GM12891 (cell line): ENCODE data around the gene ANKRD6.

Experiments used
- DNase-seq: peaks from one replicate; pipeline ENCODE4 v3.0.0; 2011; ENCODE audit warnings: low spot score; ENCODE audit not compliant: insufficient read length
- FAIRE-seq: peaks from 2 replicates; lab custom pipeline; 2011; peaks lifted over from hg19 to GRCh38; lab: Jason Lieb, UNC
- PAX5 ChIP-seq: IDR thresholded peaks from 2 replicates; pipeline ENCODE4 v1.6.1; 2011; ENCODE audit warnings: low read length, moderate library complexity, mild to moderate bottlenecking; ENCODE audit not compliant: insufficient read depth, severe bottlenecking
- POLR2A ChIP-seq: IDR thresholded peaks from 2 replicates; pipeline ENCODE4 v1.6.1; 2011; ENCODE audit warnings: low read depth, low read length, control low read depth
- POLR2AphosphoS5 ChIP-seq: IDR thresholded peaks from 2 replicates; pipeline ENCODE4 v1.6.1; 2011; ENCODE audit warnings: low read depth, low read length, control low read depth
- POU2F2 ChIP-seq: IDR thresholded peaks from 2 replicates; pipeline ENCODE4 v1.6.1; 2011; ENCODE audit warnings: low read depth, mild to moderate bottlenecking, control low read depth, low read length, moderate library complexity
- SPI1 ChIP-seq: IDR thresholded peaks from 2 replicates; pipeline ENCODE4 v1.6.1; 2011; ENCODE audit warnings: low read depth, low read length, control low read depth
- TAF1 ChIP-seq: IDR thresholded peaks from 2 replicates; pipeline ENCODE4 v1.6.1; 2011; ENCODE audit warnings: low read depth, low read length, control low read depth

ANKRD6 gene

DNA sequence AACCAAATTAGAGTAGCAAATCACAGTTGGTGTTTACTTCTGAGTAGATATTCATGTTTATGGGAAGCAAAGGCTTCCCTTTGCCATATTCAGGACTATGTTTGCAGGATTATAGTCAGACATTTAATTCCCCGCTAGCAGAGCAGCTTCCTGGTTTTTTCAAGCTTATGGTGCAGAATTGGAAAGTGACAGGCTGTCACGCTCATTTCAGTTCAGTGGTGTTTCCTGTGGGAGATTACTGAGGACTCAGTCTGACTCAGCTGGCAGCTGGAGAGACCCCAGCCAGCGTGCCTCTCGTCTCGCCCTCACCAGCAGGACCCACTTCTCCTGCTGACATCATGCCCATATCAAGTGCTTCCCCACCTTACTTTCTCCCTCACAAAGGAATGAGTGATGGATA lies 120.5 kb downstream of the ANKRD6 start:
- no peak for DNase-seq
- no peak for FAIRE-seq
- TF ChIP-seq POLR2AphosphoS5 = no peak
- no peak for TF ChIP-seq POU2F2
- TF ChIP-seq SPI1 = no peak
- no peak for TF ChIP-seq POLR2A
- no peak for TF ChIP-seq PAX5

DNA sequence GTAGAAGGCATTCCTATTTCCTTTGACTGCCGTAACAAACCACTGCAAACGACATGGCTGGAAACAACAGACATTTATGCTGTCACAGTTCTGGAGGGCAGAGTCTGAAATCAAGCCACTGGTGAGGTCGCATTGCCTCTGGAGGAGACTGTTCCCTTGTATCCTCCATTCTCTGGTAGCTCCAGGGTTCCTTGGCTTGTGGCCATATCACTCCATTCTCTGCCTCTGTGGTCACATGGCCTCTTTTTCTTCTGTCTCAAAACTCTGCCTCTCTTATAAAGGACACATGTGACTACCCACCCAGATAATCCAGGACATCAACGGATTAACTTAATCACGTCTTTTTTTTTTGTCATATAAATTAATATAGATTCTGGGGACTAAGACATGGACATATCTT lies 121.2 kb downstream of the ANKRD6 start:
- no peak for TF ChIP-seq SPI1
- no peak for TF ChIP-seq PAX5
- TF ChIP-seq TAF1 = no peak
- TF ChIP-seq POLR2AphosphoS5 = no peak
- DNase-seq (no peak), FAIRE-seq (no peak)

DNA sequence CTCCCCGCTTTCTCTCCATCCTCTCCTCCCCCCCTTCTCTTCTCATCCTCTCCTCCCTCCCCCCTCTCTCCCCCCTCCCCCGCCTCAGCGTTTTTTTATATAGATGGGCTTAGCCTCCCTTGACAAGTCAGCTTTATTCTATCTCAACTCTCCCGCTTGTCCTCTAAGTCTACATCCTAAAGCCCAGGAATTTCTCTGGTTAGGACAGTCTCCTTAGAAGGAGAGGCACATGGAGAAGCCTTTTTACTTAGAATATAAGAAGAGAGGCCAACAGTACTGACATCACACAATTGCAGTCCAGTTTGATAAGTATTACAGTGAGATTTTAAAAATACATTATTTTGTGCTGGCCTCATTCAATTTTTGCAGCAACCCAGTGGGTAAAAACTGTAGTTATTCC lies 122.1 kb downstream of the ANKRD6 start:
- TF ChIP-seq PAX5 (no peak), POU2F2 (no peak), POLR2AphosphoS5 (no peak), POLR2A (no peak), TAF1 (no peak), SPI1 (no peak)
- DNase-seq (no peak), FAIRE-seq (no peak)

DNA sequence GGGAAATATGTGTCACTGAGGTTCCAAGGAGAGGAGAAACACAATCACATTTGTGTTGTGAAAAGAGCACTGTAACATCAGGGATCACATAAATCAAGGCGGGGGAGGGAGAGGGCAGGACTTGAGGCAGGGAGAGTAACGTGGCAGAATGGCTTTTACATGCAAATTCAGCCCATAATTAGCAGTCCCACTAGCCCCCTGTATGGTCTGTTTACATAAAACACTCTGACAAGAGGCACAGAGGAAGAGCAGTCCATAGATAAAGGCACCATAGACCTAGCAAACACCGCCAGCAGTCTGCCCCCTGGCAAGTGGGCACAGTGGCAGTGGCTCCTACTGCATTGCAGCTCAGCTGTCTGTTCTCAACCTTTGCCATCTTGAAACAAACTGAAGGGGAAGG lies 122.9 kb downstream of the ANKRD6 start:
- FAIRE-seq = no peak
- TF ChIP-seq PAX5 = no peak
- TF ChIP-seq POLR2AphosphoS5 = no peak
- no peak for TF ChIP-seq POU2F2
- no peak for TF ChIP-seq TAF1
- TF ChIP-seq SPI1 = no peak
- TF ChIP-seq POLR2A = no peak
- DNase-seq = no peak

DNA sequence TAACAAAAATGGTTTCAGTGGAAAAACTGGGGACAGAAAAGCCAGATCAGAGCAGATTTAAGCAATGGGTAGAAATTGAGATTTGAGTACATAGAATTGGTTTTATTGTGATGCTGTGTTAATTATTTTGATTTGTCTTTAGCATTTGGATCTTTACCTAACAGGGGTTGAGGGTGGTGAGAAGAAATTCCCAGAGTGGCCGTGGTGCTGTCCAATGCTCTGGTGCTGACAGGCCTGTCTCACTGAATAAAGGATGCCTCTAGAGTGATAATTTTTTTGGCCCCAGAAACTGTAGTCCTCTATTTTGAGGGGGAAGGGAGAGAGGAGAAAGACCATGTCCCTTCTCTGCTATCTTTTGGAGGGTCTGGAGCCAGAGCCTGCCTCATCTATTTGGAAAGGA lies 126.5 kb downstream of the ANKRD6 start:
- TF ChIP-seq TAF1 = no peak
- TF ChIP-seq POU2F2 = no peak
- no peak for TF ChIP-seq SPI1
- no peak for TF ChIP-seq POLR2A
- no peak for TF ChIP-seq PAX5
- TF ChIP-seq POLR2AphosphoS5 = no peak
- FAIRE-seq (no peak), DNase-seq (no peak)

DNA sequence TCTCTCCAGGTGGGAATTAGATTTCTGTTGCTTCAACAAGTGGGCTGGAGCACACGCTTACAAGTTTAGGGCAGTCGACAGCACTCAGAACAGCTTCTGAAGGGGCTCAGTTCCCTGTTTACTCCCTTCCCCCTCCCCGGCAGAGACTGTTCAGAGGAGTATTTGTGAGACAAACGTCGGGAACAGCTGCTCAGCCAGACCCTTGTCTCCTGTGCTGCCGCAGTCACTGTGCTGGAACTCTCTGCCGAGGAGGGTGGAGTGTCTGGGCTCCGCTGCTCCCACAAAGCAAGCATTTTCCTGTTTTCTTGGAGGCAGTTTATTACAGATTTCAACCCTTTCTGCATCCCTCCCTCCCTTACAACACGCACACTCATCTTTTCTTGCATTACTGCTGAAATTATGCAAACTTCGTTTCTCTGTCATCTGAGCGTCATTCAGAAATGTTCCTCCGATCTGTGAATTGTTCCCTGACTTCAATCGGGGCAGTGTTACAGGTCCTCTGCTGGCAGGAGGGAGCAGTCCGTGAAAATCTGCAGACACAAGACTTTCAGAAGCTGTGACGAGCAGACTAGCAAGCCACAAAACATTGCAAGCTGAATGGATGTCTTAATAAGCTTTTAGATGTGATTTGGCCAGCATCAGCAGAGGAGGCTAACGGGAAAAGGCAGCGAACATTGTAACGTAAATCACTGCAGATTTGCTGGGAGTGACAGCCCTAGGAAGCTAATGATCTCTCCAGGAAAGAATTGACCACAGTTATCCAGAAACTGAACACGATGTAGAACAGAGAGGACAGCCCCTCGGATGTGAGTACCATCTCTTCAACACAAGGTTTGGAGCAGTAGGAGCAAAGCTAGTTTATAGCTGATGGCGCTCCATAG lies 129.4 kb downstream of the ANKRD6 start:
- TF ChIP-seq POLR2A = no peak
- DNase-seq (no peak), FAIRE-seq (no peak)

DNA sequence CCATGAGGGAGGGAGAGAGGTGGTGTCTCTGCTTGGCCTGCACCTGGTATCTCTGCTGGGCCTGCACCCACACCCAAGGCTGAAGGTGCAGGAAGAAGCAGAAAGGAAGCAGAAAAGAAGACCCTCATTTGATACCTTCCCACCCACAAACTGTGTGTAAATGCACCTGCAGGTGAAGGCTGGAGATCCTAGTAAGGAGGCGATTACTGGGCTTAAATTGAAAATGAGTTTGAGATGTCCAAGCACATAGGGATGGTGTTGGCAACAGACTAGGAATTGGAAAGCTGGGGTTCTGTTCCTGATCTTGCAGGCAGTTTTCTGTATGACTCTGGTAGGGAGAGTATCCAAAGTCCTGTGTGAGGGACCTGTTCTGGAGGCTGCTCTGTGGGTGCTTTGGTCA lies 130.9 kb downstream of the ANKRD6 start:
- no peak for FAIRE-seq
- DNase-seq = no peak
- TF ChIP-seq POLR2AphosphoS5 (no peak), SPI1 (no peak), TAF1 (no peak), PAX5 (no peak), POU2F2 (no peak), POLR2A (no peak)

DNA sequence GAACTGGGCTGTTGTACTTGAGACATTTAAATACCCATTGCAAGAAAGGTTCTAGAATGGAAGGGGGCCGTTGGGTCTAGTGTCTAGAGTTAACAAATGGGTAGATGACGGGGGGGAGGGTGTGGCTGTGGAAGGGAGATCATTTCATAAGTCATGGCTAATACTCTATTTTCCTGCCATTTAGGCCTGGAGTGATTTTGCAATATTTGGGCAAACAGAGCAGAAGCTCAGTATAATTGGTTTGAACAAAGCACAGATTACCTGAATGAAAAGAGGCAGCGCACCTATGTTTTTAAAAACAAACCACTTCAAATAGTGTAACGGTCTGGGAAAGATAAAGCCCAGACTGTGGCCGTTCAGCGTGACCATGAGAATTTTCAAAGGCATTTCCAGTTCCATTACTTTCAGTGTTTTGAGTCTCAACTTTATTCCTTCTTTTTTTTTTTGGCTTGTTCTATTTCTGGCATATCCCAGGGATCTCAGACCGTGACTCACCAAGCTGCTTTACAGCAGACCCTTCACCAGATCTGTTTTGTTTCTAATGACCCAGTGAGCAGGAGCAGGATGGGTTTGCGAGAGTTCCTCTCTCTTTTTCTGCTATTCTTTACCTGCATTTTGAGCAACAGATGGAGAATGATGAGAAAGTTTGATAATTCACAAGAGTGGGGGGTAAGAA lies 131.9 kb downstream of the ANKRD6 start:
- TF ChIP-seq POLR2AphosphoS5 = no peak
- no peak for TF ChIP-seq POLR2A
- no peak for TF ChIP-seq POU2F2
- TF ChIP-seq PAX5 = no peak
- TF ChIP-seq TAF1 = no peak
- TF ChIP-seq SPI1 = no peak
- FAIRE-seq (no peak), DNase-seq (no peak)

DNA sequence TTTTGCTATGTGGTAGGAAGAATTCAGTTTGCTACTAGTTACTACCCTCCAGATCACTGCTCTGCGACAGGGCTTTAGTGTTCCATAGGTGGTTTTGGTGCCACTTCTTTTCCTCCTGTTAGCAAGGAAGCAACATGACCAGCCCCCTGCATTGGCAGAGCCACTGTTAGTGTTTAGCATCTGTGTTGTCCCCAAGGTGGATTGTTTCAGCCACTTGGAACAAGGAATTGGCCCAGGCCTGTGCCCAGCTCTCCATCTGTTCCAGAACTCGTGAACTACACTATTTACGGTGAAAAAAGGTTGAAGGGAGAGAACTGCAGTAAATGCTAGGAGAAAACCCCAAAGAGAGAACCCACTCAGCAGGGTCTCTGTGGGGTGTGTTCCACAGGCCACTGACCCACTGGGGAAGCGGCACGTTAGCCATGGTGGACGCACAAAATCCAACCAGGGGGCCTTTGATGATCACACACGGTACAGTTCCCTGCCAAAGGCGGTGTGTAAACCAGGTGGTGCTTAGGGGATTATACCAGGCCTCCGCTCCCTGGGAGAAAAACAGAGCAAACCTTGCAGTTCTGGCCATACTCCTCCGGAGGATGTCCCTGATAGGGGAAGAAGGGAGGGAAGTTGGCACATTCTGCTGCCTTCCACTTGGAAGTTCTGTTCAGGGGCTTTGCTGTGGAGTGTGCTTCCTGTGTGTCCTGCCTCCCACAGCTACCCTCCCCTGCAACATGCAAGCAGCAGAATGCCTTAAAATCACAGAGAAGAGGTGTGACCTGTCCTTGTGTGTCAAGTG lies 133.3 kb downstream of the ANKRD6 start:
- DNase-seq (no peak), FAIRE-seq (no peak)
- no peak for TF ChIP-seq POU2F2
- TF ChIP-seq PAX5 = no peak
- TF ChIP-seq SPI1 = no peak

DNA sequence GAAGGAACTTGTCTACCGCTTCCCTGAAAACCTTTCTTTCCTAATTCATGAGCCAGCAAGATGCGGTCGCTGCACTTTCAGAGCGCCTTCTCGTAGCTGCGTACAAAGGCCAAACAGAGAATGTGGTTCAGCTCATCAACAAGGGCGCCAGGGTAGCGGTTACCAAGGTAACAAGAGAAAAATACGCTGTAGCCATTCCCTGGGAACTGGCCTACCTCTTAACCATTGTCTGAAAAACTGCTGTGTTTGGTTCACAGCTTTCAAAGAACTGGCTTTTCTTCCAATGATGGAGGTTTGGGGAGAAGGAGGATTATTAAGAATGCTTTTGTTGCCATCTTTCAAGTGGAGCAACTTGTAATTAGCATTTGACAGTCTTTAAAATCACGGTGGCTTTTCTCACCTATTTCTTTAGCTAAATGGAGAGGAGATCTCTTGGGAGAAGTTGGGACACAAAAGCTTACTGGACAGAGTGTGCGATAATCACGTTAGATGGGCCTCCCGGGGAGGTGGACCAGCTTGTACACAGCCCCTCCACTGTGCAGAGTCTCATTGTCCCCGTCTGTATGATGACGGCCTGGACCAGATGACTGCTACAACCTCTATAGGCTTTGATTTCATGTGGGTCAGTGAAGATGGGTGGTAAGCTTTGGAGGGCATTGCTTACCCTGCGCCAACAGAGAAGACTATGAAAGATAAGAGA lies 134.1 kb downstream of the ANKRD6 start:
- DNase-seq (no peak), FAIRE-seq (no peak)
- TF ChIP-seq PAX5 (no peak), POLR2AphosphoS5 (no peak), POLR2A (no peak), POU2F2 (no peak), TAF1 (no peak), SPI1 (no peak)
